Chondrocyte (in vitro differentiated cells): ENCODE data around the gene CALHM2. TPM values are rescaled to one million over a fixed set of nuclear protein-coding genes. Genes with fewer than 3 reads are reported as not detected.

Source experiments
- DNase-seq: peaks from one replicate; pipeline ENCODE4 v3.0.0; 2021; ENCODE audit warnings: mixed read lengths, low spot score
- H3K27ac Mint-ChIP-seq: one replicate; pipeline ENCODE4 v1.8.0; 2021; ENCODE audit warnings: mild to moderate bottlenecking, moderate library complexity, mixed read lengths; ENCODE audit not compliant: unreplicated experiment
- H3K27me3 Mint-ChIP-seq: 2 replicates; pipeline ENCODE4 v1.8.0; 2021; ENCODE audit warnings: low read depth, mixed read lengths
- H3K36me3 Mint-ChIP-seq: 2 replicates; pipeline ENCODE4 v1.8.0; 2021; ENCODE audit warnings: low read depth, mixed read lengths
- H3K4me1 Mint-ChIP-seq: 2 replicates; pipeline ENCODE4 v1.8.0; 2021; ENCODE audit warnings: low read depth, mild to moderate bottlenecking, mixed read lengths
- H3K4me3 Mint-ChIP-seq: one replicate; pipeline ENCODE4 v1.8.0; 2021; ENCODE audit warnings: mild to moderate bottlenecking, moderate library complexity, mixed read lengths; ENCODE audit not compliant: unreplicated experiment
- H3K9me3 Mint-ChIP-seq: 2 replicates; pipeline ENCODE4 v1.8.0; 2021; ENCODE audit warnings: low read depth, mixed read lengths
- CTCF ChIP-seq: fragments of 200-600 bp; sonication (generic); IDR thresholded peaks from 2 replicates; pipeline ENCODE4 v1.5.0; 2021; ENCODE audit warnings: antibody characterized with exemption, mild to moderate bottlenecking, moderate library complexity
- total RNA-seq: library from RNA; stranded (reverse); gene quantifications from 3 replicates; pipeline ENCODE4 v1.2.1, GENCODE V29; 2021

The CALHM2 gene
- total RNA-seq, 1 donor from 2014 or later, result 9.9 TPM

DNA sequence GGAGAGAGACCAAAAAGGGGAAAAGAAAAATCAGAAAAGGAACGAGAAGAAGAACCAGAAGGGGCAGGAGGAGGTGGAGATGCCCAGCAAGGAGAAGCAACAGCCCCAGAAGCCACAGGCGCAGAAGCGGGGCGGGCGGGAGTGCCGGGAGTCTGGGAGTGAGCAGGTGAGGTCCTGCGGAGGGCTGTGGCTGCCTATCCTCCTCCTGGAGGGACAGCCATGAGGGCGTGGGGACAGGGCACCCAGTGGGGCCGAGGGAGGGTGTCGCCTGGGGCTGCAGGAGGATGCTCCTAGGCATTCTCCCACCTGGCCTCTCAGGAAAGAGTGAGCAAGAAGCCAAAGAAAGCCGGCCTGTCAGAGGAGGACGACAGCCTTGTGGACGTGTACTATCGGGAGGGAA, 11.8 kb downstream of the CALHM2 start:
- no peaks in the 10 kb centered on the region for H3K9me3 Mint-ChIP-seq
- H3K4me1 Mint-ChIP-seq, result peaks cover 23% of the 10 kb centered on the region
- H3K27ac Mint-ChIP-seq, result peak overlapping the region; percentile 33
- no peak for TF ChIP-seq CTCF
- no peaks in the 10 kb centered on the region for H3K27me3 Mint-ChIP-seq
- H3K4me3 Mint-ChIP-seq, result no peak overlapping the region
- DNase-seq, result no peak
- H3K36me3 Mint-ChIP-seq, result peaks cover 59% of the 10 kb centered on the region

DNA sequence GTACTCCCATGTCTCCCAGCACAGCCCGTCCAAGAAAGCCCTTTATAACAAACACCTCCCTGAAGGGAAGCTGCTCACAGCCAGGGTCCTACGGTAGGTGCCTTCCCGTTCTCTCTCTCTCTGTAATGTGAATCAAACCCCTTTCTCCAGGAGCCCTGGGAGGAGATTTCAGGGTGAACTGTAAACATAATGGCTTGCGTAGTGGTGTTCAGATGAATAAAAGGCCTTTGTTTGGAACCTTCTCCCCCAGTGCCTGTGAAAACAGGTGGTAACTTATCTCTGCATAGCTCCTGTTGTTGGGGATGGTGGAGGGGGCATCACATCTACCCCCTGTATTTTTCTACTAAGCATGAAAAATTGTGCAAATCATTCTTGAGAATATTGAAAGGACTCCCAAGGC, 12.4 kb downstream of the CALHM2 start:
- no peak for DNase-seq
- peaks cover 55% of the 10 kb centered on the region for H3K36me3 Mint-ChIP-seq
- no peaks in the 10 kb centered on the region for H3K27me3 Mint-ChIP-seq
- peaks cover 20% of the 10 kb centered on the region for H3K4me1 Mint-ChIP-seq
- no peak overlapping the region for H3K27ac Mint-ChIP-seq
- TF ChIP-seq CTCF, result no peak
- no peaks in the 10 kb centered on the region for H3K9me3 Mint-ChIP-seq
- H3K4me3 Mint-ChIP-seq, result no peak overlapping the region

DNA sequence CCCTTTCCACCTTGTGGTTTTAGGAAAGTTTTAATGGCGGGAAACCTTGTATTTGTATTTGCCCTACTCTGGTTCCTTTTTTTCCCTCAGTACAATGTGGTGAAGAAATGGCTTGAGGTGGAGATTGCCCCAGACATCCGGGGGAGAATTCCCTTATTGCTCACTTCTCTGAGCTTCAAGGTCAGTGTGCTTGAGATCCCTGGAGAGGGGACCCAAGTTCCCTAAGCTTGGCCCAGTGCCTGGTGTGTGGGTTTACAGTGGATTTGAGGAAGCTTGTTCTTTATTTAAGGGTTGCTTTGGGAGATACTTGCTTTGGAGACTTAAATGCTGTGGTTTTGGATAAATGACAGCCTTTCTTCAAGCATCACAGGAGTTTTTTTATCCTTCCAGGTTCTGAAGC, 18.3 kb downstream of the CALHM2 start:
- peaks cover 27% of the 10 kb centered on the region for H3K36me3 Mint-ChIP-seq
- no peak for DNase-seq
- TF ChIP-seq CTCF, result no peak

GRCh38 chr10:103431902-103432301, 20.3 kb downstream of the CALHM2 start:
- Mint-ChIP-seq H3K4me1 (peaks cover 7% of the 10 kb centered on the region), H3K27ac (no peak overlapping the region), H3K27me3 (no peaks in the 10 kb centered on the region), H3K9me3 (no peaks in the 10 kb centered on the region), H3K4me3 (no peak overlapping the region), H3K36me3 (peaks cover 27% of the 10 kb centered on the region)
- no peak for DNase-seq
- TF ChIP-seq CTCF, result no peak

More for the DNA sequence above, 18.3 kb downstream of the CALHM2 start:
- Mint-ChIP-seq H3K27ac (no peak overlapping the region), H3K4me1 (peaks cover 7% of the 10 kb centered on the region), H3K27me3 (no peaks in the 10 kb centered on the region), H3K9me3 (no peaks in the 10 kb centered on the region), H3K4me3 (no peak overlapping the region)

- DNase-seq, result no peak
- no peak overlapping the region for H3K4me3 Mint-ChIP-seq
- no peak for TF ChIP-seq CTCF
- H3K9me3 Mint-ChIP-seq, result no peaks in the 10 kb centered on the region
- H3K4me1 Mint-ChIP-seq, result peaks cover 7% of the 10 kb centered on the region
- peaks cover 29% of the 10 kb centered on the region for H3K36me3 Mint-ChIP-seq
- H3K27me3 Mint-ChIP-seq, result no peaks in the 10 kb centered on the region
- H3K27ac Mint-ChIP-seq, result no peak overlapping the region
These were observed 22.5 kb downstream of the CALHM2 start for GRCh38 chr10:103429647-103430046.
